LNCAP (cell line): ENCODE results near the gene WDR4.

Source experiments
- TF ChIP-seq, protein P1 (sequence below): fragments of 450-650 bp; IDR thresholded peaks from 2 replicates; pipeline ENCODE4 v1.5.1; 2017; ENCODE audit warnings: mild to moderate bottlenecking

The WDR4 gene

DNA sequence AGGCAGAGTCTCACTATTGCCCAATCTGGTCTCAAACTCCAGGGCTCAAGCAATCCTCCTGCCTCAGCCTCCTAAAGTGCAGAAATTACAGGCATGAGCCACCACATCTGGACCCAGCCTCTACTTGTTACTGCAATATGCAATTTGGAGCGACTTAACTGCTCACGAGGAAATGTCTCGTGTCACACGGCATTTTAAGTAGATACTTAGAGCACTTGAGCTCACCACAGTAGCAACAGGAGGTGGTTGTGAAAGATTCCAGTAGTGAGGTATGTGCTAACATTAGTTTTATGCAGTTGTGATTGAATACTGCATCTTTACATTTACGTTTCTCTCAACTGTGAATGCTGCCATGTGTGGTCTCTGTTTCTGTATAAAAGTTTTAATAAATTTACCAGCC is 8.0 kb upstream of the WDR4 start:
- TF ChIP-seq, protein P1, sequence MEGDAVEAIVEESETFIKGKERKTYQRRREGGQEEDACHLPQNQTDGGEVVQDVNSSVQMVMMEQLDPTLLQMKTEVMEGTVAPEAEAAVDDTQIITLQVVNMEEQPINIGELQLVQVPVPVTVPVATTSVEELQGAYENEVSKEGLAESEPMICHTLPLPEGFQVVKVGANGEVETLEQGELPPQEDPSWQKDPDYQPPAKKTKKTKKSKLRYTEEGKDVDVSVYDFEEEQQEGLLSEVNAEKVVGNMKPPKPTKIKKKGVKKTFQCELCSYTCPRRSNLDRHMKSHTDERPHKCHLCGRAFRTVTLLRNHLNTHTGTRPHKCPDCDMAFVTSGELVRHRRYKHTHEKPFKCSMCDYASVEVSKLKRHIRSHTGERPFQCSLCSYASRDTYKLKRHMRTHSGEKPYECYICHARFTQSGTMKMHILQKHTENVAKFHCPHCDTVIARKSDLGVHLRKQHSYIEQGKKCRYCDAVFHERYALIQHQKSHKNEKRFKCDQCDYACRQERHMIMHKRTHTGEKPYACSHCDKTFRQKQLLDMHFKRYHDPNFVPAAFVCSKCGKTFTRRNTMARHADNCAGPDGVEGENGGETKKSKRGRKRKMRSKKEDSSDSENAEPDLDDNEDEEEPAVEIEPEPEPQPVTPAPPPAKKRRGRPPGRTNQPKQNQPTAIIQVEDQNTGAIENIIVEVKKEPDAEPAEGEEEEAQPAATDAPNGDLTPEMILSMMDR = no peak

DNA sequence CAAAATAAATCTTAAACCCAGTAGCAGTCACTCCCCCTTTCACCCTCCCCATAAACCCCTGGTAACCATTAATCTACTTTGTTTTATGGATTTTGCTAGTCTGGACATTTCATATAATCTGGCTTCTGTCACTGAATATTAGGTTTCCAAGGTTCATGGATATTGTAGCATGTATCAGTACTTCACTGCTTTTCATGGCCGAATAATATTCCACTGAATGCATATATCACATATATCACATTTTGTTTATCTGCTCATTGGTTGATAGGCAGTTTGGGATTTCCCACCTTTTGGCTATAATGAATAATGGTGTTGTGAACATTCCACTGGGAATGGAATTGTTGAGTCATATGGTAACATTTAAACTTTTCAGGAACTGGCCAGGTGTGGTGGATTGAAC is 4.6 kb upstream of the WDR4 start:
- TF ChIP-seq, protein P1 = no peak

DNA sequence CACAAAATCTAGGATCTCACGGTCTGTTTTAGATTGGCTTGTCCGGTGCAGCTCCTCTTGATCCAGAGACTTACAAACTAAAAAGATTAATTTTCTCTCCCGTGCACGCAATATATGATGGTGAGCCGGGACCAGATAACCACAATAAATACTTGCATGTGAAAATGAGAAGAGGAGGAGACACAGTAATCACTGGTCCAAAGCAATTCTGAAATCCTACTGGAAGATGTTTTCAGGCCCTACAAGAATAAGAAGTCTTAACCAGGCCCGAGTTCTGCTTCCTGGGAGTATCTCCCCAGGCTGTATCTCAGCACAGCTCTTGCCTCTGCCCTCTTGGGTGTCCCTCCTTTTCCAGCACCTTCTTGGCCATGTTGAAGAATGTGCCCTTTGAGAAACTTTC is 1.0 kb upstream of the WDR4 start:
- TF ChIP-seq, protein P1 = no peak

DNA sequence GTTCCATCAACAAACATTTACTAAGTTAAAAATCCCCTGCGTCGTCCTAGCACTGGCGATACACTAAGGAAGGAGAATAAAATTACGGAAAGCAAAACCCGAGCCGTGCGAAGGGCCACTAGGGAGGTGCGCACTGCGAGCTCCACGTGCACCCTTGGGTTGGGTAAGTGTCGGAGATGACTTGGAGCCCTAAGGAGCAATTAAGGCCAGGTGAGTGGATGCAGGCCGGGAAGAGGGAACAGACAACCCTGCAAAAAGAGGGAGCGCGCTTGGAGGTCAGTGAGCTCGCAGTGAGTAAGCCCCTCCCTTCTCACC is 704 bp downstream of the WDR4 start:
- TF ChIP-seq, protein P1 = no peak

DNA sequence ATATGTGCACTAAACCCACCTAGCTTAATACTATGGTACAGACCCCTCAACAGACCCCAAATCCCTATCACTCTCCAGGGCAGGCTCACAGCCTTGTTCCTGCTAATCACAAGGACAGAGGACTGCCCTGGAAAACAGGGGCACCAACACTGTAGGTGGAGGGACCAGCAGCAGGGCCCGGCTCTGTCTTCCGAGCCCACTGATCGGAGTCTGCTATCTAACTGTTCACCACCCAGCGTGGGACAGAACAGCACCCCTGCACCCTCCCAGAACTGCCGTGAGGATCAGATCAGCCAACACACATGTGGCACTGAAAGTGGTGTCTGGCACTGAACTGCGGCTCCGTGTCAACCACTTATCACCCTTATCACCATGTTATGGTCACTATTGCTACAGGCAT is 6.2 kb downstream of the WDR4 start:
- TF ChIP-seq, protein P1 = no peak

DNA sequence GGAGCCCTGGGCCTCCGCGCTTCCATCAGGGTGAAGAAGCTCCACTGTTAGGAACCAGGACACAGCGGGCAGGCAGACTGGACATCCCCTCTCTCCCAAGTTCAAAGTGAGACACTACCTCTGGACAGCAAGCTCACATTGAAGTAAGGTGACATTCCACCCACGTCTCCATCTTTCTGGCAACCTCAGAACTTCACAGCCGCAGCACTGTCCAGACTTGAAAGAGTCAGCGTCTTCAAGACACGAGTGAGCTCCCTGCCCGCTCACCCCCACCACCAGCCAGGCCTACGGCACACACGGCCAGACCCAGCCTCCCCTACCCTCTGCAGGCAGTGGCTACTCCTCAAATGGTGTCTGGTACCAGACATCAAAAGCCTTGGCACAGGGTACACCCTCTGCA is 11.1 kb downstream of the WDR4 start:
- TF ChIP-seq, protein P1 = no peak

DNA sequence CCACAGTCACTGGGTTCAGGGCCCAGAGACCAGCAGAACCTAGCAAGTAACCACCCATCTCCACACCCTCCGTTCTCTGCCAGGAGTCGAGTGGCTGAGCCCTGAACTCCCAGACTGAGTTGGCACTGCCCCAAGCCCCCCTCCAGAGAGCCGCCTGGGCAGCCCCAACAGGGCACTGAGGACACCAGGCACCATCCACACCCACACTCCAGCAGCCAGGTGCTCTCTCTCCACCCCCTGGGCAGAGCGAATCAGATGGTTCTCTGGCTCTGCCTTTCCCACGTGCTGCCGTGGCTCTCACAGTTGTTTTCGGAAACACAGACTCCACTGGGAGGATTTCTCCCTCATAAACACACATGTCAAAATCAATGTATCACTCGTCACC is 13.6 kb downstream of the WDR4 start:
- TF ChIP-seq, protein P1 = no peak
